DMS79 (cell line): ENCODE measurements around the gene DCDC2.
"Not testable (repeated sequence)": the region's sequence is repeated elsewhere in the genome, so short reads cannot be mapped to it uniquely, and the experiment has no call there.

ENCODE experiments used
- DNase-seq: peaks from one replicate; lab custom pipeline; 2025; lab: John Stamatoyannopoulos, UW

DCDC2 gene

DNA sequence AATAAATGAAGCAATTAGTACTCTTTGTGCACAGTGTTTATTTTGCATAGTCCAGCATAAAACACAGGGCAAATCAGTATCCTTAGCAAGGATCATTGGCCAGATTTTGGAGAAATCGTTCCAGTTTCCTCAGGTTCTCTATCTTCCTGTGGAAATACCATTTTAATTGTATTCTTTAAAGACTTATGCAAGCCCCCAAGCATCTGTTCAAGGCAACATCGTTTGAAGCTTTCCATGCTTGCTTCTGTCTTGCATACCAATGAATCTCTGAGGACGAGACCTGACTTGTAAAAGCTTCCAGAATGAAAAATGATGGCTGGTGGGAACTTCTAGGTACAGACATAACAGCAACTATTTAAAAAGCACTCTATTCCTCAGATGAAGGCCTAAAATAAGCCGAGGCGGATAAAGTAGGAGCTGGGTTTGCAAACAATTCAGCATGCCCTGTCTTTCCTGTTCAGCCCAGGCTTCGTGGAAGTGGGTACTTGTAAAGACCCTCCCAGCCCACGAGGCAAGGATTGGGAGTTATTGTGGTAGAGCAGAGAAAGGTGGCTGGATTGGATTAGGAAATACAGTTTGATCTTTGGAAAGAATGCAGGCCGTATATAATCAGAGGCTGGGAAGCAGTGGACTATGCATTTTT lies 210.2 kb downstream of the DCDC2 start:
- no peak for DNase-seq

DNA sequence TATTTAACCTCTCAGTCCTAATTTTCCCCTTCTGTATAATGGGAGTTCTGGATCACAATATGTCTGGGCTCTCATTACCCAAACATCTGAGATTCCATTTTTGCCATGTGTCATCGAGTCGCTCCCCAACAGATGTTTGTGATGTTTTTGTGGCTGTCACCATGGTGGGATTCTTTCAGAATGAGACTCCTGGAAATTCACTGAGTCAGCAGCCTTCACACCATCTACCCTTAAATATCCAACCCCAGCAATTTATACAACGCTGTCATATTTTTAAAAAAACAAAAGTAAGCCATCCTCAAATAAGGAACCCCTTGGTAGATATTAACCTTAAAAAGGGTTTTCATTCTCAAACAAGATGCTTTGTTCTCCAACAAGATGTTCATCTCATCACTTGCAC lies 211.0 kb downstream of the DCDC2 start:
- DNase-seq = no peak

GRCh38 chr6:24145690-24146131 lies 212.1 kb downstream of the DCDC2 start:
- no peak for DNase-seq

DNA sequence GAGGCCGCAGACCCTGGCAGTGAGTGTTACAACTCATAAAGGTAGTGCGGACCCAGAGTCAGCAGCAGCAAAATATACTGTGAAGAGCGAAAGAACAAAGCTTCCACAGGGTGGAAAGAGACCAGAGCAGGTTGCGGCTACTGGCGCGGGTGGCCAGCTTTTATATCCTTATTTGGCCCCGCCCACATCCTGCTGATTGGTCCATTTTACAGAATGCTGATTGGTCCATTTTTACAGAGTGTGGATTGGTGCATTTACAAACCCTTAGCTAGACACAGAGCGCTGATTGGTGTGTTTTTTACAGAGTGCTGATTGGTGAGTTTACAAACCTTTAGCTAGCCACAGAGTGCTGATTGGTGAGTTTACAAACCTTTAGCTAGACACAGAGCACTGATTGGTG lies 215.1 kb downstream of the DCDC2 start:
- DNase-seq = not testable (repeated sequence)

- no peak for DNase-seq
These were observed 217.3 kb downstream of the DCDC2 start for GRCh38 chr6:24140591-24140990.

- no peak for DNase-seq
These were observed 218.2 kb downstream of the DCDC2 start for GRCh38 chr6:24139639-24140038.

GRCh38 chr6:24139080-24139479 lies 218.8 kb downstream of the DCDC2 start:
- DNase-seq = no peak

DNA sequence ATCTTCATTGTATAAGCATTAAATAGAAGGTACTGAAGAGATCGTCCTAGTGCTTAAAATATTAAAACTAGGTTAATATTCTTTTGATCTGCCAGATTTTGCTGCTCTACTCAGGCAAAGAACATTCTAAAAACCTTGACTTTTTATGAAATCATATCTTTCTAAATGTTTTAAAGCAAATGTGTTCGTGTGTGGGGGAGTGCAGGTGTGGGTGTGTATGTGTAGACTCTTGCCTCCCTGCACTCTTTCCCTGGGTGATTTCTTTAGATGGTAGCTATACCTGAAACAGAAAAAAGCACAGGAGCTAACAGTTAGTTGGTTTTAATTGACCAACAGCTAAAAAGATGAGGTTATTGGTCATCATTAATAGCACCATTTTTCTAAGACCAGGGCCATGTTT lies 226.1 kb downstream of the DCDC2 start:
- DNase-seq = no peak

GRCh38 chr6:24127316-24127715 lies 230.5 kb downstream of the DCDC2 start:
- no peak for DNase-seq

GRCh38 chr6:24126586-24127192 lies 231.2 kb downstream of the DCDC2 start:
- peak; percentile 26 for DNase-seq

DNA sequence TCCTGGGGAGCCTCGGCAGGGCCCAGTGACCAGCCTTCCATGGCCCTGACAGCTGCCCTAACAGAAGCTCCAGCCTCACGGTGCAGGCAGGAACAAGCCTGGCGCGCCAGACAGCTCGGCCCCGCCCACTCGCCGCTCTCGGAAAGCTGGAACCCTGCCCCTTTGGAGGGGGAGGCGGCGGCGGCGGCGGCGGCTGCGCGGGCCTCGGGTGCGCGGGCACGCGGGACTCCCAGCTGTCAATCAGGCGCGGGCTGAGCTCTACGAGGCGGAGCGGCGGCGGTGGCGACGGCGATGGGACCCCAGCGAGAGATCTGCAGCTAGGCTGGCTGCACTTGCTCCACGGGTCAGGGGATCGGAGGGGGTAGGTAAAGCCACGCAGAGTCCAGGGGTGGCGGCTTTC lies 231.9 kb downstream of the DCDC2 start, which contains the start of gene NRSN1:
TSS of gene NRSN1 (plus strand) at position 236 of the 400 bp plus-strand sequence. CDS start 8,113 bp downstream, outside the sequence.
- peak; percentile 31 for DNase-seq

DNA sequence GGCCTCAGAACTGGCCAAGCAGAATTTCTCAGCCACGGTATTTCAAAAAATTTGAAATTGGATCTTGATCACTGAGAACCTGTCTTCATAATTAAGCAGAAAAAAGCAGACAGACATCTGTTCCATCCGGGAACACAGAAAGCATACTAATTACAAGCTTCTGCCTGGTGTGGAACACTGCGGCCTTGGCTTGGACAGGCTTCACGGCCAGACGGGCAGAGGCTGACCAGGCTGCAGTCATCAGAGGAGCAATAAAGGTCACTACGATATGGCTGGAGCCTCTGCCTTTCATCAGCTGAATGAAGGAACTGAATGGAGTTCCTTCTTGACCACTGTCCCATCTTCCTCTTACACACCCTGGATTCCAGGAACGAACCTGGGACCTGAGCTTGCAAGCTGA lies 235.7 kb downstream of the DCDC2 start:
- no peak for DNase-seq
